CD4-positive, alpha-beta T cell treated with Interleukin-15 for 1 hour (primary cell): ENCODE results near the gene PTGER4.
"Not testable (repeated sequence)": the region's sequence is repeated elsewhere in the genome, so short reads cannot be mapped to it uniquely, and the experiment has no call there.

Experiments used
- DNase-seq: peaks from one replicate; pipeline ENCODE4 v3.0.0-alpha.2; 2020

PTGER4 gene

GRCh38 chr5:40694433-40694832, 14.7 kb downstream of the PTGER4 start:
- DNase-seq: no peak

- no peak for DNase-seq
Measured at GRCh38 chr5:40700116-40700782, 20.5 kb downstream of the PTGER4 start.

- not testable (repeated sequence) for DNase-seq
Measured at GRCh38 chr5:40702027-40702426, 22.3 kb downstream of the PTGER4 start.

- not testable (repeated sequence) for DNase-seq
Measured at GRCh38 chr5:40705484-40705883, 25.8 kb downstream of the PTGER4 start.

- DNase-seq: not testable (repeated sequence)
Measured at GRCh38 chr5:40710575-40710974, 30.9 kb downstream of the PTGER4 start.

GRCh38 chr5:40714001-40714400, 34.3 kb downstream of the PTGER4 start:
- DNase-seq: no peak

- DNase-seq: no peak
Measured at GRCh38 chr5:40716000-40716399, 36.3 kb downstream of the PTGER4 start.

GRCh38 chr5:40716590-40716989, 36.9 kb downstream of the PTGER4 start:
- DNase-seq: no peak

- DNase-seq: no peak
Measured at GRCh38 chr5:40717281-40717680, 37.6 kb downstream of the PTGER4 start.

GRCh38 chr5:40720069-40720468, 40.4 kb downstream of the PTGER4 start:
- no peak for DNase-seq

- not testable (repeated sequence) for DNase-seq
Measured at GRCh38 chr5:40722497-40722911, 42.8 kb downstream of the PTGER4 start.

GRCh38 chr5:40733434-40733833, 53.7 kb downstream of the PTGER4 start:
- DNase-seq: no peak

GRCh38 chr5:40733879-40734563, 54.3 kb downstream of the PTGER4 start:
- no peak for DNase-seq

- DNase-seq: no peak
Measured at GRCh38 chr5:40734986-40735385, 55.3 kb downstream of the PTGER4 start.

- no peak for DNase-seq
Measured at GRCh38 chr5:40735609-40736008, 55.9 kb downstream of the PTGER4 start.

GRCh38 chr5:40736103-40736875, 56.6 kb downstream of the PTGER4 start:
- DNase-seq: no peak

GRCh38 chr5:40738502-40738901, 58.8 kb downstream of the PTGER4 start:
- no peak for DNase-seq
